MM.1S (cell line): ENCODE results near the gene MYL9.
"Not testable (repeated sequence)": the region's sequence is repeated elsewhere in the genome, so short reads cannot be mapped to it uniquely, and the experiment has no call there.

ENCODE experiments used
- DNase-seq: peaks from one replicate; pipeline ENCODE4 v3.0.0-alpha.2; 2015
- H2AFZ ChIP-seq: fragments of 300-600 bp; sonication (generic); 2 replicates; pipeline ENCODE4 v1.6.0; 2016; ENCODE audit warnings: antibody characterized with exemption, low read length
- H3F3A ChIP-seq: fragments of 300-600 bp; sonication (generic); 2 replicates; pipeline ENCODE4 v1.6.1; 2016; ENCODE audit warnings: mild to moderate bottlenecking, antibody characterized with exemption, low read length, moderate library complexity, mixed read lengths; ENCODE audit not compliant: insufficient read depth
- H3K27ac ChIP-seq: fragments of 300-600 bp; sonication (generic); 2 replicates; pipeline ENCODE4 v1.5.1; 2016; ENCODE audit warnings: mild to moderate bottlenecking, low read length
- H3K27me3 ChIP-seq: fragments of 300-600 bp; sonication (generic); replicated peaks from 2 replicates; pipeline ENCODE4 v1.6.0; 2016; ENCODE audit warnings: low read length; ENCODE audit not compliant: insufficient read depth
- H3K36me3 ChIP-seq: fragments of 300-600 bp; sonication (generic); replicated peaks from 2 replicates; pipeline ENCODE4 v1.6.1; 2016; ENCODE audit warnings: mild to moderate bottlenecking, low read length, mixed read lengths; ENCODE audit not compliant: insufficient read depth
- H3K4me1 ChIP-seq: fragments of 300-600 bp; sonication (generic); 2 replicates; pipeline ENCODE4 v1.6.1; 2016; ENCODE audit warnings: low read length, mixed read lengths
- H3K4me2 ChIP-seq: fragments of 300-600 bp; sonication (generic); 2 replicates; pipeline ENCODE4 v1.6.0; 2016; ENCODE audit warnings: low read depth, low read length
- H3K4me3 ChIP-seq: fragments of 300-600 bp; sonication (generic); 2 replicates; pipeline ENCODE4 v1.5.1; 2016; ENCODE audit warnings: low read length, mixed read lengths
- H3K79me2 ChIP-seq: fragments of 300-600 bp; sonication (generic); 2 replicates; pipeline ENCODE4 v1.6.1; 2016; ENCODE audit warnings: mixed run types, low read length, mixed read lengths
- H3K9ac ChIP-seq: fragments of 300-600 bp; sonication (generic); 2 replicates; pipeline ENCODE4 v1.6.1; 2016; ENCODE audit warnings: low read length, mixed read lengths
- H3K9me2 ChIP-seq: fragments of 300-600 bp; sonication (generic); replicated peaks from 2 replicates; pipeline ENCODE4 v1.6.1; 2016; ENCODE audit warnings: mild to moderate bottlenecking, low read length, mixed read lengths; ENCODE audit not compliant: insufficient read depth
- H3K9me3 ChIP-seq: fragments of 300-600 bp; sonication (generic); replicated peaks from 2 replicates; pipeline ENCODE4 v1.6.1; 2016; ENCODE audit warnings: mild to moderate bottlenecking, low read length, mixed read lengths; ENCODE audit not compliant: insufficient read depth
- H4K20me1 ChIP-seq: fragments of 300-600 bp; sonication (generic); 2 replicates; pipeline ENCODE4 v1.6.1; 2016; ENCODE audit warnings: mild to moderate bottlenecking, low read length, moderate library complexity, mixed read lengths; ENCODE audit not compliant: insufficient read depth
- EZH2 ChIP-seq: fragments of 300-600 bp; sonication (generic); optimal IDR thresholded peaks from 2 replicates; pipeline ENCODE3; 2017; ENCODE audit warnings: low read depth, mild to moderate bottlenecking, antibody characterized with exemption, low read length, mixed read lengths
- EZH2phosphoT487 ChIP-seq: fragments of 300-600 bp; sonication (generic); IDR thresholded peaks from 2 replicates; pipeline ENCODE4 v1.6.1; 2018; ENCODE audit warnings: antibody characterized with exemption, low read length
- TF ChIP-seq, protein P1 (sequence below): fragments of 300-600 bp; sonication (generic); IDR thresholded peaks from 2 replicates; pipeline ENCODE4 v1.5.1; 2016; ENCODE audit warnings: antibody characterized with exemption, low read length, mixed read lengths

MYL9 gene

GRCh38 chr20:36562724-36563123 lies 21.4 kb downstream of the MYL9 start:
- TF ChIP-seq EZH2 (no peak), EZH2phosphoT487 (no peak)
- TF ChIP-seq, protein P1, sequence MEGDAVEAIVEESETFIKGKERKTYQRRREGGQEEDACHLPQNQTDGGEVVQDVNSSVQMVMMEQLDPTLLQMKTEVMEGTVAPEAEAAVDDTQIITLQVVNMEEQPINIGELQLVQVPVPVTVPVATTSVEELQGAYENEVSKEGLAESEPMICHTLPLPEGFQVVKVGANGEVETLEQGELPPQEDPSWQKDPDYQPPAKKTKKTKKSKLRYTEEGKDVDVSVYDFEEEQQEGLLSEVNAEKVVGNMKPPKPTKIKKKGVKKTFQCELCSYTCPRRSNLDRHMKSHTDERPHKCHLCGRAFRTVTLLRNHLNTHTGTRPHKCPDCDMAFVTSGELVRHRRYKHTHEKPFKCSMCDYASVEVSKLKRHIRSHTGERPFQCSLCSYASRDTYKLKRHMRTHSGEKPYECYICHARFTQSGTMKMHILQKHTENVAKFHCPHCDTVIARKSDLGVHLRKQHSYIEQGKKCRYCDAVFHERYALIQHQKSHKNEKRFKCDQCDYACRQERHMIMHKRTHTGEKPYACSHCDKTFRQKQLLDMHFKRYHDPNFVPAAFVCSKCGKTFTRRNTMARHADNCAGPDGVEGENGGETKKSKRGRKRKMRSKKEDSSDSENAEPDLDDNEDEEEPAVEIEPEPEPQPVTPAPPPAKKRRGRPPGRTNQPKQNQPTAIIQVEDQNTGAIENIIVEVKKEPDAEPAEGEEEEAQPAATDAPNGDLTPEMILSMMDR: no peak
- no peak overlapping the region for H3K4me2 ChIP-seq
- H3K36me3 ChIP-seq: no peaks in the 10 kb centered on the region
- H4K20me1 ChIP-seq: no peaks in the 10 kb centered on the region
- H3F3A ChIP-seq: no peaks in the 10 kb centered on the region
- no peaks in the 10 kb centered on the region for H3K79me2 ChIP-seq
- no peak overlapping the region for H3K27ac ChIP-seq
- H3K9me3 ChIP-seq: no peaks in the 10 kb centered on the region
- no peaks in the 10 kb centered on the region for H3K27me3 ChIP-seq
- no peaks in the 10 kb centered on the region for H3K9me2 ChIP-seq
- no peak overlapping the region for H2AFZ ChIP-seq
- no peak overlapping the region for H3K4me3 ChIP-seq
- H3K9ac ChIP-seq: no peak overlapping the region
- H3K4me1 ChIP-seq: no peaks in the 10 kb centered on the region
- DNase-seq: no peak

- no peaks in the 10 kb centered on the region for H3K27me3 ChIP-seq
- H3K79me2 ChIP-seq: no peaks in the 10 kb centered on the region
- H3K9me3 ChIP-seq: no peaks in the 10 kb centered on the region
- H3K4me2 ChIP-seq: no peak overlapping the region
- no peaks in the 10 kb centered on the region for H3K36me3 ChIP-seq
- no peaks in the 10 kb centered on the region for H3K9me2 ChIP-seq
- H4K20me1 ChIP-seq: no peaks in the 10 kb centered on the region
- no peaks in the 10 kb centered on the region for H3F3A ChIP-seq
- no peak overlapping the region for H3K27ac ChIP-seq
- H3K4me1 ChIP-seq: no peaks in the 10 kb centered on the region
- no peak for TF ChIP-seq EZH2
- TF ChIP-seq, protein P1: no peak
- TF ChIP-seq EZH2phosphoT487: no peak
- no peak for DNase-seq
- H2AFZ ChIP-seq: no peak overlapping the region
- H3K9ac ChIP-seq: no peak overlapping the region
- H3K4me3 ChIP-seq: no peak overlapping the region
Measured at GRCh38 chr20:36563374-36563773, 22.1 kb downstream of the MYL9 start.

- not testable (repeated sequence) for H3K27me3 ChIP-seq, H3K4me3 ChIP-seq, H3K9ac ChIP-seq, DNase-seq, H3K79me2 ChIP-seq, H3K4me2 ChIP-seq, H3F3A ChIP-seq, H3K4me1 ChIP-seq, H3K36me3 ChIP-seq, H2AFZ ChIP-seq, H3K9me2 ChIP-seq, H3K9me3 ChIP-seq, H3K27ac ChIP-seq, H4K20me1 ChIP-seq
Measured at GRCh38 chr20:36564078-36564725, 22.9 kb downstream of the MYL9 start.

DNA sequence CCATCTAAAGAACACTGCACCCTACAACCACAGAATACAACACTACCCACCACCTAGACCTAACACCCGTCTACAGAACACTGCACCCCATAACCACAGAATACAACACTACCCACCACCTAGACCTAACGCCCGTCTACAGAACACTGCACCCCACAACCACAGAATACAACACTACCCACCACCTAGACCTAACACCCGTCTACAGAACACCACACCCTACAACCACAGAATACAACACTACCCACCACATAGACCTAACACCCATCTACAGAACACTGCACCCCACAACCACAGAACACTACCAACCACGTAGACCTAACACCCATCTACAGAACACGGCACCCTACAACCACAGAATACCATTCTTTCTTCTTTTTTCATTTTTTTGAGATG lies 23.4 kb downstream of the MYL9 start:
- not testable (repeated sequence) for H3K36me3 ChIP-seq, H3K79me2 ChIP-seq, H2AFZ ChIP-seq, DNase-seq, H3K9me3 ChIP-seq, H3K27ac ChIP-seq, H3K9me2 ChIP-seq, H3K4me1 ChIP-seq, H4K20me1 ChIP-seq, H3K4me3 ChIP-seq, H3K27me3 ChIP-seq, H3K4me2 ChIP-seq, H3F3A ChIP-seq, H3K9ac ChIP-seq
